Adipocyte (in vitro differentiated cells): ENCODE data around the gene AMBRA1.

Experiments used
- DNase-seq: peaks from one replicate; pipeline ENCODE4 v3.0.0-alpha.2; 2015; ENCODE audit warnings: low read depth
- H3K27me3 ChIP-seq: replicated peaks from 2 replicates; pipeline ENCODE4 v1.7.0; 2013; ENCODE audit warnings: mild to moderate bottlenecking, low read length, moderate library complexity; ENCODE audit not compliant: control insufficient read depth, insufficient read depth
- H3K36me3 ChIP-seq: 2 replicates; pipeline ENCODE4 v1.7.0; 2013; ENCODE audit warnings: low read length, mild to moderate bottlenecking, moderate library complexity; ENCODE audit not compliant: control insufficient read depth, insufficient read depth, severe bottlenecking
- H3K4me1 ChIP-seq: 2 replicates; pipeline ENCODE4 v1.7.0; 2013; ENCODE audit warnings: mild to moderate bottlenecking, low read length, moderate library complexity; ENCODE audit not compliant: control insufficient read depth, insufficient read depth
- H3K4me3 ChIP-seq: 2 replicates; pipeline ENCODE4 v1.7.0; 2013; ENCODE audit warnings: mild to moderate bottlenecking, low read length, moderate library complexity
- H3K9ac ChIP-seq: 2 replicates; pipeline ENCODE4 v1.7.0; 2013; ENCODE audit warnings: mild to moderate bottlenecking, low read length, moderate library complexity
- H3K9me3 ChIP-seq: 2 replicates; pipeline ENCODE4 v1.7.0; 2013; ENCODE audit warnings: mild to moderate bottlenecking, low read length, moderate library complexity; ENCODE audit not compliant: control insufficient read depth

Gene AMBRA1

GRCh38 chr11:46407635-46408034, 186.2 kb downstream of the AMBRA1 start:
- Histone ChIP-seq H3K9me3 (no peaks in the 10 kb centered on the region), H3K36me3 (peaks cover 59% of the 10 kb centered on the region), H3K9ac (no peak overlapping the region), H3K4me3 (no peak overlapping the region), H3K4me1 (peaks cover 21% of the 10 kb centered on the region), H3K27me3 (no peaks in the 10 kb centered on the region)
- no peak for DNase-seq

- Histone ChIP-seq H3K9me3 (no peaks in the 10 kb centered on the region), H3K9ac (peak overlapping the region; percentile 7), H3K27me3 (no peaks in the 10 kb centered on the region), H3K36me3 (peaks cover 65% of the 10 kb centered on the region), H3K4me1 (peaks cover 21% of the 10 kb centered on the region), H3K4me3 (no peak overlapping the region)
- peak; percentile 42 for DNase-seq
Observed at GRCh38 chr11:46404476-46405017, 189.3 kb downstream of the AMBRA1 start.

GRCh38 chr11:46402957-46403902, 190.6 kb downstream of the AMBRA1 start:
- DNase-seq = no peak
- Histone ChIP-seq H3K36me3 (peaks cover 53% of the 10 kb centered on the region), H3K9ac (no peak overlapping the region), H3K4me1 (peaks cover 21% of the 10 kb centered on the region), H3K9me3 (no peaks in the 10 kb centered on the region), H3K27me3 (no peaks in the 10 kb centered on the region), H3K4me3 (no peak overlapping the region)

- Histone ChIP-seq H3K9ac (no peak overlapping the region), H3K9me3 (no peaks in the 10 kb centered on the region), H3K36me3 (peaks cover 49% of the 10 kb centered on the region), H3K27me3 (no peaks in the 10 kb centered on the region), H3K4me1 (peaks cover 9% of the 10 kb centered on the region), H3K4me3 (no peak overlapping the region)
- no peak for DNase-seq
Observed at GRCh38 chr11:46397526-46397925, 196.3 kb downstream of the AMBRA1 start.

GRCh38 chr11:46393759-46394158, 200.1 kb downstream of the AMBRA1 start:
- H3K36me3 ChIP-seq = peaks cover 34% of the 10 kb centered on the region
- no peak for DNase-seq
- no peak overlapping the region for H3K9ac ChIP-seq
- no peak overlapping the region for H3K4me3 ChIP-seq
- H3K4me1 ChIP-seq = peaks cover 22% of the 10 kb centered on the region
- H3K27me3 ChIP-seq = peaks cover 6% of the 10 kb centered on the region
- no peaks in the 10 kb centered on the region for H3K9me3 ChIP-seq

- H3K9me3 ChIP-seq = no peaks in the 10 kb centered on the region
- H3K4me1 ChIP-seq = peaks cover 22% of the 10 kb centered on the region
- peak overlapping the region; percentile 72 for H3K4me3 ChIP-seq
- peaks cover 33% of the 10 kb centered on the region for H3K36me3 ChIP-seq
- no peak for DNase-seq
- H3K9ac ChIP-seq = no peak overlapping the region
- peaks cover 6% of the 10 kb centered on the region for H3K27me3 ChIP-seq
Observed at GRCh38 chr11:46393231-46393616, 200.6 kb downstream of the AMBRA1 start.

- peaks cover 6% of the 10 kb centered on the region for H3K27me3 ChIP-seq
- no peak overlapping the region for H3K9ac ChIP-seq
- H3K36me3 ChIP-seq = peaks cover 27% of the 10 kb centered on the region
- no peaks in the 10 kb centered on the region for H3K9me3 ChIP-seq
- peak; percentile 93 for DNase-seq
- H3K4me1 ChIP-seq = peaks cover 22% of the 10 kb centered on the region
- H3K4me3 ChIP-seq = peak overlapping the region; percentile 72
Observed at GRCh38 chr11:46392421-46393230, 201.2 kb downstream of the AMBRA1 start.

GRCh38 chr11:46391578-46392420, 202.0 kb downstream of the AMBRA1 start, which contains the start of gene CHRM4:
TSS of gene CHRM4 (minus strand) at chr11:46391776. CDS start at chr11:46386557, 5,219 bp downstream.
- H3K4me3 ChIP-seq = peak within 1 kb of the TSS; percentile 72
- peak; percentile 66 for DNase-seq
- peaks cover 19% of the 10 kb centered on the region for H3K36me3 ChIP-seq
- no peaks in the 10 kb centered on the region for H3K9me3 ChIP-seq
- peaks cover 22% of the 10 kb centered on the region for H3K4me1 ChIP-seq
- H3K27me3 ChIP-seq = peaks cover 6% of the 10 kb centered on the region
- H3K9ac ChIP-seq = no peak within 1 kb of the TSS

- Histone ChIP-seq H3K27me3 (peaks cover 6% of the 10 kb centered on the region), H3K4me3 (no peak overlapping the region)
Observed at GRCh38 chr11:46391186-46391577, 202.6 kb downstream of the AMBRA1 start.

GRCh38 chr11:46390331-46391171, 203.3 kb downstream of the AMBRA1 start:
- H3K36me3 ChIP-seq = peaks cover 6% of the 10 kb centered on the region
- H3K9ac ChIP-seq = no peak overlapping the region
- DNase-seq = no peak
- H3K27me3 ChIP-seq = peaks cover 6% of the 10 kb centered on the region
- H3K4me1 ChIP-seq = peaks cover 22% of the 10 kb centered on the region
- H3K9me3 ChIP-seq = no peaks in the 10 kb centered on the region
- peak overlapping the region; percentile 80 for H3K4me3 ChIP-seq

More at GRCh38 chr11:46391186-46391577, 202.6 kb downstream of the AMBRA1 start:
- no peaks in the 10 kb centered on the region for H3K9me3 ChIP-seq
- H3K4me1 ChIP-seq = peaks cover 22% of the 10 kb centered on the region
- DNase-seq = no peak
- H3K36me3 ChIP-seq = peaks cover 12% of the 10 kb centered on the region
- no peak overlapping the region for H3K9ac ChIP-seq
